ENCODE results near the gene NCAM1. TPM values are rescaled to one million over a fixed set of nuclear protein-coding genes. Genes with fewer than 3 reads are reported as not detected.

The NCAM1 gene
- total and polyA plus RNA-seq, 9 of the 15 experiments (the other 6 are each of a cell fraction or from before 2014, with no cell fraction given): 0.09 to 0.23 TPM; not detected in 7

DNA sequence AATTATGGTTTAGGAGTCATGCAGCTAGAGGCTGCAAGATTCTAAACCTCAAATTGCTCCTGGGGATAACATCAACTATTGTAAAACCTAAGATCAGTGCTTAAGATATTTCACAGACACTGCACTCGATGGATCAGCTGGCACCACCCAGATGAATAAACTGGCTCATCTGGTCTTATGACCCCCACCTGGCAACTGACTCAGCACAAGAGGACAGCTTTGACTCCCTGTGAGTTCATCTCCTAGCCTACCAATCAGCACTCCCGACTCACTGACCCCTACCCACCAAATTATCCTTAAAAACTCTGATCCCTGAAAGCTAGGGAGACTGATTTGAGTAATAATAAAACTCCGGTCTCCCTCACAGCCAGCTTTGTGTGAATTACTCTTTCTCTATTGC, 352.4 kb downstream of the NCAM1 start:
- CTCF ChIA-PET (ENCODE audit: low intra/inter-chr PET ratio): no interaction called here
- 67% methylated on average over 3 of the region's 3 CpGs for WGBS (ENCODE audit: insufficient coverage, low coverage, missing lambda C conversion rate)
- Histone ChIP-seq H3K27me3 (ENCODE audit: control insufficient read depth in 2 of 2, insufficient read depth in 2 of 2, low read length in 2 of 2) (peaks cover 0 to 5% of the 10 kb centered on the region in 2 experiments; a peak in 2 of 5 replicates), H4K20me1 (replicated peaks; ENCODE audit: control insufficient read depth, insufficient read depth, low read length) (no peaks in the 10 kb centered on the region), H3K79me2 (ENCODE audit: control insufficient read depth, insufficient read depth, low read length) (peaks cover 6% of the 10 kb centered on the region; the same call in 2 of the 3 replicates), H3K4me2 (ENCODE audit: insufficient read depth, low read length) (peak overlapping the region; percentile 69; the same call in 1 of the 2 replicates), H3K9ac (ENCODE audit: insufficient read depth in 1 of 2, low read depth in 2 of 2, low read length in 2 of 2) (no peak overlapping the region), H3K36me3 (ENCODE audit: control insufficient read depth, insufficient read depth, low read length) (no peaks in the 10 kb centered on the region), H3K4me3 (no peak overlapping the region), H3K4me1 (replicated peaks in 1 of 2; ENCODE audit: control insufficient read depth in 2 of 2, insufficient read depth in 2 of 2, low read length in 2 of 2) (peaks cover 5 to 8% of the 10 kb centered on the region in 2 experiments; a peak in 4 of 5 replicates), H3K9me1 (ENCODE audit: control insufficient read depth, insufficient read depth, low read length) (no peaks in the 10 kb centered on the region), H3K27ac (ENCODE audit: extremely low read depth, low read depth, low read length) (no peak overlapping the region), H2AFZ (ENCODE audit: low read depth, low read length) (peak overlapping the region; percentile 92), H3K9me3 (replicated peaks; ENCODE audit: control insufficient read depth, insufficient read depth, low read depth, low read length) (no peaks in the 10 kb centered on the region)
- TF ChIP-seq TAF15 (IDR thresholded peaks at IDR 0.05; ENCODE audit: low read depth, low read length) (no peak), HLTF (IDR thresholded peaks at IDR 0.05) (no peak)
- DNase-seq (ENCODE audit: extremely low read depth in 1 of 4, low spot score in 3 of 4) (no peak), ATAC-seq (no peak), FAIRE-seq (peak; percentile 51)
- intact Hi-C loops (cut with micrococcal nuclease) (no loop called here), in situ Hi-C loops (cut with MboI) (loop anchor here (25.0 kb wide), 2 partner anchors 224 to 949 kb away; no protein-coding TSS in a partner anchor)
- BruUV-seq (replicated peaks): no TSS peak
- POLR2A ChIA-PET: interaction anchor here (0.7 to 1.3 kb wide), 2 partner anchors 9 to 32 kb away, joined by 3 to 4 read pairs; no protein-coding TSS in a partner anchor

GRCh38 chr11:113314065-113314388, 352.8 kb downstream of the NCAM1 start:
- Histone ChIP-seq H2AFZ (ENCODE audit: low read depth, low read length) (peak overlapping the region; percentile 92), H4K20me1 (replicated peaks; ENCODE audit: control insufficient read depth, insufficient read depth, low read length) (no peaks in the 10 kb centered on the region), H3K4me3 (peak overlapping the region; percentile 83; the same call in 1 of the 2 replicates), H3K4me1 (replicated peaks in 1 of 2; ENCODE audit: control insufficient read depth in 2 of 2, insufficient read depth in 2 of 2, low read length in 2 of 2) (peaks cover 5 to 8% of the 10 kb centered on the region in 2 experiments; a peak in 4 of 5 replicates), H3K9me3 (replicated peaks; ENCODE audit: control insufficient read depth, insufficient read depth, low read depth, low read length) (no peaks in the 10 kb centered on the region), H3K9me1 (ENCODE audit: control insufficient read depth, insufficient read depth, low read length) (no peaks in the 10 kb centered on the region), H3K27ac (ENCODE audit: extremely low read depth, low read depth, low read length) (no peak overlapping the region), H3K27me3 (ENCODE audit: control insufficient read depth in 2 of 2, insufficient read depth in 2 of 2, low read length in 2 of 2) (0 out of 5 replicates have a peak, but pooled peaks cover 0 to under 1% of the 10 kb centered on the region in 2 experiments), H3K4me2 (ENCODE audit: insufficient read depth, low read length) (peak overlapping the region; percentile 69), H3K79me2 (ENCODE audit: control insufficient read depth, insufficient read depth, low read length) (peaks cover 6% of the 10 kb centered on the region; the same call in 2 of the 3 replicates), H3K9ac (ENCODE audit: insufficient read depth in 1 of 2, low read depth in 2 of 2, low read length in 2 of 2) (no peak overlapping the region), H3K36me3 (ENCODE audit: control insufficient read depth, insufficient read depth, low read length) (no peaks in the 10 kb centered on the region)
- FAIRE-seq (no peak), ATAC-seq (no peak), DNase-seq (ENCODE audit: extremely low read depth in 1 of 4, low spot score in 3 of 4) (no peak)
- ChIA-PET CTCF (ENCODE audit: low intra/inter-chr PET ratio) (no interaction called here), POLR2A (interaction anchor here (0.6 to 1.3 kb wide), 3 partner anchors 9 to 43 kb away, joined by 3 to 4 read pairs (median 3); no protein-coding TSS in a partner anchor)
- in situ Hi-C loops (cut with MboI): loop anchor here (25.0 kb wide), 2 partner anchors 223 to 948 kb away; no protein-coding TSS in a partner anchor
- TSS peak; percentile 65 for BruUV-seq (replicated peaks)
- intact Hi-C loops (cut with micrococcal nuclease): no loop called here
- 9% methylated on average over 9 of the region's 9 CpGs for WGBS (ENCODE audit: insufficient coverage, low coverage, missing lambda C conversion rate)
- no peak for TF ChIP-seq TFE3 (CRISPR knock-in tag; IDR thresholded peaks at IDR 0.05)
- no peak for TF ChIP-seq ZNF41 (CRISPR knock-in tag; conservative IDR thresholded peaks at IDR 0.05)
- TF ChIP-seq JUNB (CRISPR knock-in tag; conservative IDR thresholded peaks at IDR 0.05): no peak
- TF ChIP-seq, protein P1, sequence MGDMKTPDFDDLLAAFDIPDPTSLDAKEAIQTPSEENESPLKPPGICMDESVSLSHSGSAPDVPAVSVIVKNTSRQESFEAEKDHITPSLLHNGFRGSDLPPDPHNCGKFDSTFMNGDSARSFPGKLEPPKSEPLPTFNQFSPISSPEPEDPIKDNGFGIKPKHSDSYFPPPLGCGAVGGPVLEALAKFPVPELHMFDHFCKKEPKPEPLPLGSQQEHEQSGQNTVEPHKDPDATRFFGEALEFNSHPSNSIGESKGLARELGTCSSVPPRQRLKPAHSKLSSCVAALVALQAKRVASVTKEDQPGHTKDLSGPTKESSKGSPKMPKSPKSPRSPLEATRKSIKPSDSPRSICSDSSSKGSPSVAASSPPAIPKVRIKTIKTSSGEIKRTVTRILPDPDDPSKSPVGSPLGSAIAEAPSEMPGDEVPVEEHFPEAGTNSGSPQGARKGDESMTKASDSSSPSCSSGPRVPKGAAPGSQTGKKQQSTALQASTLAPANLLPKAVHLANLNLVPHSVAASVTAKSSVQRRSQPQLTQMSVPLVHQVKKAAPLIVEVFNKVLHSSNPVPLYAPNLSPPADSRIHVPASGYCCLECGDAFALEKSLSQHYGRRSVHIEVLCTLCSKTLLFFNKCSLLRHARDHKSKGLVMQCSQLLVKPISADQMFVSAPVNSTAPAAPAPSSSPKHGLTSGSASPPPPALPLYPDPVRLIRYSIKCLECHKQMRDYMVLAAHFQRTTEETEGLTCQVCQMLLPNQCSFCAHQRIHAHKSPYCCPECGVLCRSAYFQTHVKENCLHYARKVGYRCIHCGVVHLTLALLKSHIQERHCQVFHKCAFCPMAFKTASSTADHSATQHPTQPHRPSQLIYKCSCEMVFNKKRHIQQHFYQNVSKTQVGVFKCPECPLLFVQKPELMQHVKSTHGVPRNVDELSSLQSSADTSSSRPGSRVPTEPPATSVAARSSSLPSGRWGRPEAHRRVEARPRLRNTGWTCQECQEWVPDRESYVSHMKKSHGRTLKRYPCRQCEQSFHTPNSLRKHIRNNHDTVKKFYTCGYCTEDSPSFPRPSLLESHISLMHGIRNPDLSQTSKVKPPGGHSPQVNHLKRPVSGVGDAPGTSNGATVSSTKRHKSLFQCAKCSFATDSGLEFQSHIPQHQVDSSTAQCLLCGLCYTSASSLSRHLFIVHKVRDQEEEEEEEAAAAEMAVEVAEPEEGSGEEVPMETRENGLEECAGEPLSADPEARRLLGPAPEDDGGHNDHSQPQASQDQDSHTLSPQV (IDR thresholded peaks at IDR 0.05): peak; percentile 35
- TF ChIP-seq EZH2 (IDR thresholded peaks at IDR 0.05; ENCODE audit: borderline replicate concordance, low read depth, low read length): no peak
- no peak for TF ChIP-seq ZKSCAN1 (IDR thresholded peaks at IDR 0.05; ENCODE audit: low read depth, low read length)
- TF ChIP-seq ZC3H8 (IDR thresholded peaks at IDR 0.05): no peak
- no peak for TF ChIP-seq PHB2 (IDR thresholded peaks at IDR 0.05; ENCODE audit: low read depth)
- TF ChIP-seq BCL6 (CRISPR knock-in tag; IDR thresholded peaks at IDR 0.05): no peak
- TF ChIP-seq SMARCA5 (IDR thresholded peaks at IDR 0.05): no peak

All from K562 (cell line).